PC-9 (cell line): ENCODE results near the gene TBL1XR1. TPM values are rescaled to one million over a fixed set of nuclear protein-coding genes. Genes with fewer than 3 reads are reported as not detected.

ENCODE experiments used
- BruUV-seq: library from RNA; stranded (reverse); fragments of 400-500 nt; replicated peaks from 2 replicates; lab custom pipeline; 2021; lab: Mats Ljungman, UMichigan
- CTCF ChIA-PET: fragments of 300-600 bp; sonication (Branson Sonifier 250); formaldehyde crosslinking; loops from one replicate; lab custom pipeline; 2022; ENCODE audit warnings: antibody characterized with exemption; lab: Charles Lee
- POLR2A ChIA-PET: fragments of 300-600 bp; sonication (Branson Sonifier 250); formaldehyde crosslinking; loops from one replicate; lab custom pipeline; 2022; ENCODE audit warnings: antibody characterized with exemption; ENCODE audit not compliant: unreplicated experiment; lab: Charles Lee
- DNase-seq, 2 experiments: peaks; one replicate each; pipeline versions ENCODE4 v3.0.0 to v3.0.0-alpha.2; 2015 to 2022; ENCODE audit warnings: mixed read lengths in 1 of 2
- H2AFZ ChIP-seq: fragments of 200-600 bp; sonication (generic); 2 replicates; pipeline ENCODE4 v1.8.1; 2017; ENCODE audit warnings: antibody characterized with exemption
- H3F3A ChIP-seq: fragments of 200-600 bp; sonication (generic); 2 replicates; pipeline ENCODE4 v1.8.1; 2017; ENCODE audit warnings: antibody characterized with exemption, mild to moderate bottlenecking, low read depth; ENCODE audit not compliant: insufficient read depth
- H3K27ac ChIP-seq: fragments of 200-600 bp; sonication (generic); 2 replicates; pipeline ENCODE4 v1.6.1; 2016; ENCODE audit warnings: mixed run types
- H3K27me3 ChIP-seq: fragments of 200-600 bp; sonication (generic); 2 replicates; pipeline ENCODE4 v1.6.1; 2016; ENCODE audit warnings: low read depth, mixed run types; ENCODE audit not compliant: insufficient read depth
- H3K36me3 ChIP-seq: fragments of 200-600 bp; sonication (generic); 2 replicates; pipeline ENCODE4 v1.6.1; 2016; ENCODE audit warnings: low read depth, mixed run types
- H3K4me1 ChIP-seq: fragments of 200-600 bp; sonication (generic); replicated peaks from 2 replicates; pipeline ENCODE4 v1.6.1; 2016; ENCODE audit warnings: mixed run types; ENCODE audit not compliant: insufficient read depth
- H3K4me2 ChIP-seq: fragments of 200-600 bp; sonication (generic); 2 replicates; pipeline ENCODE4 v1.6.1; 2017; ENCODE audit warnings: mixed run types
- H3K4me3 ChIP-seq: fragments of 200-600 bp; sonication (generic); 2 replicates; pipeline ENCODE4 v1.6.1; 2016; ENCODE audit warnings: mixed run types
- H3K79me2 ChIP-seq: fragments of 200-600 bp; sonication (generic); 2 replicates; pipeline ENCODE4 v1.6.1; 2017; ENCODE audit warnings: low read depth, mixed run types
- H3K9me2 ChIP-seq: fragments of 200-600 bp; sonication (generic); 2 replicates; pipeline ENCODE4 v1.8.1; 2017; ENCODE audit warnings: mild to moderate bottlenecking; ENCODE audit not compliant: insufficient read depth
- H3K9me3 ChIP-seq: fragments of 200-600 bp; sonication (generic); 2 replicates; pipeline ENCODE4 v1.8.1; 2016; ENCODE audit warnings: low read depth; ENCODE audit not compliant: insufficient read depth
- H4K20me1 ChIP-seq: fragments of 200-600 bp; sonication (generic); 2 replicates; pipeline ENCODE4 v1.8.1; 2017; ENCODE audit not compliant: insufficient read depth
- CTCF ChIP-seq: fragments of 200-600 bp; sonication (generic); conservative IDR thresholded peaks from 2 replicates; pipeline ENCODE4 v1.6.1; 2017; ENCODE audit warnings: mixed run types, antibody characterized with exemption, mild to moderate bottlenecking, moderate library complexity
- EZH2 ChIP-seq: fragments of 200-600 bp; sonication (generic); IDR thresholded peaks from 2 replicates; pipeline ENCODE4 v1.8.0; 2017; ENCODE audit warnings: antibody characterized with exemption, low read depth
- intact Hi-C: fragments of 100-400 bp; cut with micrococcal nuclease; formaldehyde crosslinking; loops from one replicate; pipeline ENCODE4 v1.10.0; 2022; ENCODE audit not compliant: unreplicated experiment
- total RNA-seq: library from RNA; stranded (reverse); gene quantifications from 2 replicates; pipeline ENCODE4 v1.2.3, GENCODE V29; 2021

Gene TBL1XR1
- total RNA-seq, 1 experiment from 2014 or later: 243 TPM

DNA sequence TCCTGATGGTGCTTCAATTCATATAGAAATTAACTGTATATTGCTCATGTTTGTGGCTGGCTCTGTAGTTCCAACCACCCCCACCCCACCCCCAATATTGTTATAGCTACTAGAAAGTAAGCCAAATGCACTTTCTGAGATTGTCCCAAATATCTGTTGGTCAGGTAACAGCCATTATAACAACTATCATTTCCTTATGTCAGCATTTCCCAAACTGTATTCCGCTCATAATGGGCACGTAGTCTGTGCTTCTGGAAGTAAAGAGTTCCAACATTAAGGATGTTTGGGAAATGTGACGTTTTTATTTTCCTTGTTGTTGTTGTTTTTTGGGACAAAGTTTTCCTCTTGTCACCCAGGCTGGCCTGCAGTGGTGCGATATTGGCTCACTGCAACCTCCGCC is 12.2 kb upstream of the TBL1XR1 start:
- H3K4me2 ChIP-seq: no peak overlapping the region
- DNase-seq: no peak
- intact Hi-C loops: no loop called here
- ChIA-PET POLR2A (no interaction called here), CTCF (interaction anchor here (0.6 kb wide), 1 partner anchor 53 kb away, joined by 4 read pairs; no protein-coding TSS in a partner anchor)
- no TSS peak for BruUV-seq
- H2AFZ ChIP-seq: no peak overlapping the region
- TF ChIP-seq CTCF: no peak
- TF ChIP-seq EZH2: no peak
- no peaks in the 10 kb centered on the region for H3K36me3 ChIP-seq
- no peak overlapping the region for H3K4me3 ChIP-seq
- no peak overlapping the region for H3K27ac ChIP-seq
- H3F3A ChIP-seq: 0 out of 2 replicates have a peak, but pooled peaks cover 6% of the 10 kb centered on the region
- H3K9me3 ChIP-seq: no peaks in the 10 kb centered on the region
- H3K4me1 ChIP-seq: no peaks in the 10 kb centered on the region
- H3K27me3 ChIP-seq: no peaks in the 10 kb centered on the region
- no peaks in the 10 kb centered on the region for H3K9me2 ChIP-seq
- no peaks in the 10 kb centered on the region for H4K20me1 ChIP-seq
- no peaks in the 10 kb centered on the region for H3K79me2 ChIP-seq

- H3K4me1 ChIP-seq: no peaks in the 10 kb centered on the region
- no TSS peak for BruUV-seq
- H4K20me1 ChIP-seq: no peaks in the 10 kb centered on the region
- ChIA-PET CTCF (no interaction called here), POLR2A (no interaction called here)
- H2AFZ ChIP-seq: no peak overlapping the region
- H3K4me2 ChIP-seq: no peak overlapping the region
- H3K9me3 ChIP-seq: no peaks in the 10 kb centered on the region
- no peak for TF ChIP-seq CTCF
- no peak for TF ChIP-seq EZH2
- H3F3A ChIP-seq: 0 out of 2 replicates have a peak, but pooled peaks cover 6% of the 10 kb centered on the region
- H3K27me3 ChIP-seq: no peaks in the 10 kb centered on the region
- H3K27ac ChIP-seq: no peak overlapping the region
- H3K4me3 ChIP-seq: no peak overlapping the region
- H3K9me2 ChIP-seq: no peaks in the 10 kb centered on the region
- DNase-seq: no peak
- no peaks in the 10 kb centered on the region for H3K79me2 ChIP-seq
- no peaks in the 10 kb centered on the region for H3K36me3 ChIP-seq
- intact Hi-C loops: no loop called here
These were observed 11.5 kb upstream of the TBL1XR1 start for GRCh38 chr3:177208781-177209180.

DNA sequence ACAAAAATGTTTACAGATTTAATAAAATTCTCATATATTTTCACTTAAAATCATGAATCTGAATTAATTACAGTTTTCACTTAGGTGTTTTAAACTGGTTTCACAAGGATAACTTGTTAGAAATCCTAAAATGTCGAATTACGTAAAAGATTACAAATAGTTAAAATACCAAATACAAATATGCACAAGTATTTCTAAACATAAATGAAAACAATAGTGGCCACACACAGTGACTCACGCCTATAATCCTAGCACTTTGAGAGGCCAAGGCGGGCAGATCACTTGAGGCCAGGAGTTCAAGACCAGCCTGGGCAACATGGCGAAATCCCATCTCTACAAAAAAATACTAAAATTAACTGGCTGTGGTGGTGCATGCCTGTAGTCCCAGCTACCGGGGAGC is 10.9 kb upstream of the TBL1XR1 start:
- no peaks in the 10 kb centered on the region for H3K9me3 ChIP-seq
- ChIA-PET POLR2A (no interaction called here), CTCF (no interaction called here)
- no peaks in the 10 kb centered on the region for H4K20me1 ChIP-seq
- no peaks in the 10 kb centered on the region for H3K27me3 ChIP-seq
- no peaks in the 10 kb centered on the region for H3K4me1 ChIP-seq
- no peak for TF ChIP-seq CTCF
- no peak for TF ChIP-seq EZH2
- H3K9me2 ChIP-seq: no peaks in the 10 kb centered on the region
- intact Hi-C loops: no loop called here
- BruUV-seq: no TSS peak
- H2AFZ ChIP-seq: no peak overlapping the region
- H3K4me3 ChIP-seq: no peak overlapping the region
- H3K27ac ChIP-seq: no peak overlapping the region
- peak in 1 of 2 experiments; percentile 54 for DNase-seq
- H3F3A ChIP-seq: 0 out of 2 replicates have a peak, but pooled peaks cover 6% of the 10 kb centered on the region
- H3K79me2 ChIP-seq: no peaks in the 10 kb centered on the region
- no peak overlapping the region for H3K4me2 ChIP-seq
- no peaks in the 10 kb centered on the region for H3K36me3 ChIP-seq
